Transverse colon (tissue), 4 donors: ENCODE results near the gene ZNF275. TPM values are rescaled to one million over a fixed set of nuclear protein-coding genes. Genes with fewer than 3 reads are reported as not detected.

Source experiments
- DNase-seq: peaks from one replicate; pipeline ENCODE4 v3.0.0-alpha.2; 2019
- H3K27ac ChIP-seq, 4 donors: fragments of 200-600 bp; sonication (generic); 2 replicates each; pipeline ENCODE4 v1.5.1; 2016 to 2018; ENCODE audit warnings: inconsistent platforms in 4 of 4
- H3K27me3 ChIP-seq: fragments of 200-600 bp; sonication (generic); 2 replicates; pipeline ENCODE4 v1.5.1; 2017; ENCODE audit warnings: inconsistent platforms
- H3K36me3 ChIP-seq, 4 donors: fragments of 200-600 bp; sonication (generic); 2 replicates each; pipeline ENCODE4 v1.5.1; 2017 to 2019; ENCODE audit warnings: inconsistent platforms in 4 of 4
- H3K4me1 ChIP-seq, 4 donors: fragments of 200-600 bp; sonication (generic); 2 replicates each; pipeline ENCODE4 v1.5.1; 2017 to 2020; ENCODE audit warnings: inconsistent platforms in 4 of 4
- H3K4me3 ChIP-seq, 4 donors: fragments of 200-600 bp; sonication (generic); 1 replicate in 1 of 4; 2 replicates in 3 of 4; pipeline versions ENCODE4 v1.5.1 to v1.6.1; 2017 to 2019; ENCODE audit warnings: inconsistent platforms in 4 of 4
- H3K9me3 ChIP-seq, 2 donors: fragments of 200-600 bp; sonication (generic); 2 replicates each; pipeline ENCODE4 v1.5.1; 2017 to 2019; ENCODE audit warnings: inconsistent platforms in 2 of 2
- EP300 ChIP-seq: sonication (generic); formaldehyde crosslinking; IDR thresholded peaks from one replicate; pipeline ENCODE4 v1.6.1; 2017; ENCODE audit warnings: antibody characterized with exemption, low read depth
- POLR2A ChIP-seq: fragments of 450-650 bp; IDR thresholded peaks from one replicate; pipeline ENCODE4 v1.6.1; 2016; ENCODE audit warnings: antibody characterized with exemption, mild to moderate bottlenecking, moderate library complexity
- POLR2AphosphoS5 ChIP-seq, 3 donors: sonication (generic); formaldehyde crosslinking; IDR thresholded peaks; one replicate each; pipeline ENCODE4 v1.6.1; 2016; ENCODE audit warnings: antibody characterized with exemption in 3 of 3
- WGBS, 2 donors: methylation state at CpG; one replicate each; pipeline ENCODE4 v1.1.5; 2018; ENCODE audit warnings: low coverage in 1 of 2; 5-methylcytosine and 5-hydroxymethylcytosine counted together
- in situ Hi-C, 4 donors: fragments of 200-750 bp; cut with MboI; loops; one replicate each; pipeline versions ENCODE4 v1.15.0 to v1.15.1; 2017; ENCODE audit warnings: low sequenced_read_pairs in 3 of 4, low pct_ligation_motif_present in 1 of 4, low pct_unique_long_range_greater_than_20kb in 1 of 4
- intact Hi-C: fragments of 100-400 bp; cut with DNase I; formaldehyde crosslinking; loops from one replicate; pipeline ENCODE4 v1.15.1; 2023; ENCODE audit warnings: low total_unique reads
- total RNA-seq, 4 donors: library from RNA; depleted of rRNA; stranded (reverse); fragments of >200 nt; gene quantifications; one replicate each; pipeline ENCODE4 v1.1.0, GENCODE V29; 2016
- TF ChIP-seq, protein P1 (sequence below), 5 experiments: fragments of 200-600 bp in 3 of 5; fragments of 450-650 bp in 2 of 5; sonication (generic) in 3 of 5; IDR thresholded peaks; 1 replicate in 2 of 5; 2 replicates in 3 of 5; pipeline ENCODE4 v1.5.1; 2016 to 2017; ENCODE audit warnings: antibody characterized with exemption in 5 of 5, inconsistent platforms in 3 of 5, mild to moderate bottlenecking in 2 of 5, moderate library complexity in 1 of 5

Gene ZNF275
- total RNA-seq, 4 donors from 2014 or later: 5.6 to 8.8 (median 7.1) TPM

DNA sequence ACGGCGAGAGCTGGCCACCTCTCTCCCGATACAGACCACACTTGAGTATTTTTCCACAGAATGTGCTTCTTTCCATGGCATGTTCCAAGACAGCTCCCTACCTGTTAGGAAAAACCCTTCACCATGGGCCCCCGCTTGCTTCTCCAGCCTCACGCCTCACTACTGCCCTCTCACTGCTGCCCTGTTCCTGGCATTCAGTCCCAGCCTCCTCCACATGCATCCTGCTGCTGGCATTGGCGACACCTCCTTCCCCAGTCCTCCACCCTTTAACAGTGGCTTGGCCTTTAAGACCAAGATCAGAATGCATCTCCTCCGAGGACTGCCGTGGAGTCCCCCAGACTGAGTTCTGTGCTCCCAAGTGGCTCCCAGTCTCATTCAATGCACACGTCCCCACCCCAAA lies 23.1 kb upstream of the ZNF275 start:
- TF ChIP-seq POLR2AphosphoS5 (IDR thresholded peaks at IDR 0.05) (no peak), EP300 (no peak), POLR2A (no peak)
- TF ChIP-seq, protein P1, sequence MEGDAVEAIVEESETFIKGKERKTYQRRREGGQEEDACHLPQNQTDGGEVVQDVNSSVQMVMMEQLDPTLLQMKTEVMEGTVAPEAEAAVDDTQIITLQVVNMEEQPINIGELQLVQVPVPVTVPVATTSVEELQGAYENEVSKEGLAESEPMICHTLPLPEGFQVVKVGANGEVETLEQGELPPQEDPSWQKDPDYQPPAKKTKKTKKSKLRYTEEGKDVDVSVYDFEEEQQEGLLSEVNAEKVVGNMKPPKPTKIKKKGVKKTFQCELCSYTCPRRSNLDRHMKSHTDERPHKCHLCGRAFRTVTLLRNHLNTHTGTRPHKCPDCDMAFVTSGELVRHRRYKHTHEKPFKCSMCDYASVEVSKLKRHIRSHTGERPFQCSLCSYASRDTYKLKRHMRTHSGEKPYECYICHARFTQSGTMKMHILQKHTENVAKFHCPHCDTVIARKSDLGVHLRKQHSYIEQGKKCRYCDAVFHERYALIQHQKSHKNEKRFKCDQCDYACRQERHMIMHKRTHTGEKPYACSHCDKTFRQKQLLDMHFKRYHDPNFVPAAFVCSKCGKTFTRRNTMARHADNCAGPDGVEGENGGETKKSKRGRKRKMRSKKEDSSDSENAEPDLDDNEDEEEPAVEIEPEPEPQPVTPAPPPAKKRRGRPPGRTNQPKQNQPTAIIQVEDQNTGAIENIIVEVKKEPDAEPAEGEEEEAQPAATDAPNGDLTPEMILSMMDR (IDR thresholded peaks at IDR 0.05): no peak
- in situ Hi-C loops (no loop called here), intact Hi-C loops (no loop called here)
- no peak for DNase-seq
- WGBS, 2 donors: 81% methylated on average over 9 of the region's 9 CpGs; no CpG with 5 or more reads in 1 of the 2 donors
- no peak overlapping the region for H3K4me3 ChIP-seq
- H3K27me3 ChIP-seq: no peaks in the 10 kb centered on the region
- no peaks in the 10 kb centered on the region for H3K36me3 ChIP-seq
- no peaks in the 10 kb centered on the region for H3K9me3 ChIP-seq
- no peaks in the 10 kb centered on the region for H3K4me1 ChIP-seq
- H3K27ac ChIP-seq: no peak overlapping the region

DNA sequence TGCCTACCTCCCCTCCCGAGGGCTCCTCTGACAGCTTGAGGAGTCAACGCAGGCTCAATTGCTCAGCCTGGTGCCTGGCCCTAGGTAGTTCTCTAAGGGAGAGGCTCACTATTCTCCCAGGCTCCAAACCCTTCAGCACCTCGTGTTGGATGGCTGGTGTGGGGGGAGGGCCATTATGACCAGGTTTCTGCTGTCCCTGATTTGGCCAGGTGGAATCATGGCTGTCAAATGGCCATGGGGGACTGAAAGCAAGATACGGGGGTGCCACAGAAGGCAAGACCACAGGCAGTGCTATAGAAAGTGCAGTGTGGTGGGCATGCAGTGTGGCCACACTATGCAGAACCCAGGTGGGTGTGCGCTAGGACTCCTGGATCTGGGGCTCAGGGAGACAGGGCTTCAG lies 21.9 kb upstream of the ZNF275 start:
- intact Hi-C loops (no loop called here), in situ Hi-C loops (no loop called here)
- no peaks in the 10 kb centered on the region for H3K36me3 ChIP-seq
- no peaks in the 10 kb centered on the region for H3K4me1 ChIP-seq
- H3K9me3 ChIP-seq: no peaks in the 10 kb centered on the region
- H3K4me3 ChIP-seq: no peak overlapping the region
- no peak for DNase-seq
- 82% methylated on average over 5 of the region's 5 CpGs; no CpG with 5 or more reads in 1 of the 2 donors for WGBS, 2 donors
- no peaks in the 10 kb centered on the region for H3K27me3 ChIP-seq
- no peak overlapping the region for H3K27ac ChIP-seq
- TF ChIP-seq POLR2A: no peak
- no peak for TF ChIP-seq POLR2AphosphoS5 (IDR thresholded peaks at IDR 0.05)
- TF ChIP-seq, protein P1 (IDR thresholded peaks at IDR 0.05): no peak
- TF ChIP-seq EP300: no peak

DNA sequence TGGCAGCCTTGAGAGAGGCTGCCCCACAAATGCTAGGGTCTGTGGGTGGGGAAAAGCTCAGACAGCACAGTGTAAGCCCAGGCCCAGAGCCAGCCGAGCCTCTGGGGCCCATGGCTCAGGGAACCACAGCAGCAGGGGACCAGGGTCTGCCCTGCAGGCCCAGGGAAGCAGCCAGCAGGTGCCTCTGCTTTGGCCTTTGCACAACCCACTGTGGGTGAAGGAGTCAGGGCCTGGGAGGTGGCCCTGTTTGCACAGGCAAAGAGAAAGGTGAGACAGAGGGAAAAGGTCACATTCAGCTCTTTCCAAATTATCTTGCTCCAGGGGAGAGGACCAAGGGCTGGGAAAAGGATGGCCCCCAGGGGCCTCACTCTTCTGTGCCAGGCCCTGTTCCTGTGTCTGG lies 21.1 kb upstream of the ZNF275 start:
- no peak for TF ChIP-seq POLR2AphosphoS5 (IDR thresholded peaks at IDR 0.05)
- H3K4me3 ChIP-seq: no peak overlapping the region
- 57% methylated on average over 1 of the region's 1 CpG; no CpG with 5 or more reads in 1 of the 2 donors for WGBS, 2 donors
- no peaks in the 10 kb centered on the region for H3K9me3 ChIP-seq
- no peaks in the 10 kb centered on the region for H3K27me3 ChIP-seq
- no peaks in the 10 kb centered on the region for H3K4me1 ChIP-seq
- H3K36me3 ChIP-seq: no peaks in the 10 kb centered on the region
- no peak overlapping the region for H3K27ac ChIP-seq
- intact Hi-C loops (no loop called here), in situ Hi-C loops (no loop called here)
- no peak for DNase-seq

DNA sequence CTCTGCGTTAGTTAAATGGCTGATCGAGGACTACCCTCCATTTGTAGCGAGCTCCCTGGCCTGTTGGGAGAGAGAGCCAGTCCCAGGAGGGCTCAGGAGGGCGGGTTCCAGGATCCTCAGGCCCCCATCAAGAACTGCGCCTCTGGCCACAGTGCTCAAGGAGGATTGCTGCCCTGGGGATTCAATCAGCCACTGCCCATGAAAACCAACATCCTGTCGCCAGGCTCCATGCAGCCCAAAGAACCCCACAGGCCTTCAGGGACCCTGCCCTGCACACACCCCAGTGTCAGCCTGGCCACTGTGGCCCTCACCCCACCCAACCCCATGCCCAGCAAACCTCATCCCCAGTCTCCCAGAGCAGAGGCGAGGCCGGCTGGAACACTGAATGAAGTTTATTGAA lies 16.6 kb upstream of the ZNF275 start:
- H3K9me3 ChIP-seq: no peaks in the 10 kb centered on the region
- intact Hi-C loops (no loop called here), in situ Hi-C loops (no loop called here)
- H3K27me3 ChIP-seq: peaks cover 6% of the 10 kb centered on the region
- no peaks in the 10 kb centered on the region for H3K36me3 ChIP-seq
- no peak for DNase-seq
- WGBS, 2 donors: 79% methylated on average over 8 of the region's 8 CpGs; no CpG with 5 or more reads in 1 of the 2 donors
- no peak overlapping the region for H3K4me3 ChIP-seq
- TF ChIP-seq POLR2AphosphoS5 (IDR thresholded peaks at IDR 0.05) (no peak), POLR2A (no peak), EP300 (no peak)
- TF ChIP-seq, protein P1 (IDR thresholded peaks at IDR 0.05): no peak
- no peaks in the 10 kb centered on the region for H3K4me1 ChIP-seq
- H3K27ac ChIP-seq: no peak overlapping the region
